Hepatocyte (in vitro differentiated cells): ENCODE data around the gene ENTR1.

ENCODE experiments used
- EZH2 ChIP-seq: fragments of 200-600 bp; sonication (generic); IDR thresholded peaks from 2 replicates; pipeline ENCODE4 v1.6.1; 2016; ENCODE audit warnings: antibody characterized with exemption, mild to moderate bottlenecking, borderline replicate concordance
- TF ChIP-seq, protein P1 (sequence below): fragments of 200-600 bp; sonication (generic); IDR thresholded peaks from 2 replicates; pipeline ENCODE4 v1.5.1; 2016; ENCODE audit warnings: antibody characterized with exemption, mild to moderate bottlenecking; ENCODE audit not compliant: poor library complexity

GRCh38 chr9:136437839-136438547 lies 27.6 kb upstream of the ENTR1 start:
- TF ChIP-seq, protein P1, sequence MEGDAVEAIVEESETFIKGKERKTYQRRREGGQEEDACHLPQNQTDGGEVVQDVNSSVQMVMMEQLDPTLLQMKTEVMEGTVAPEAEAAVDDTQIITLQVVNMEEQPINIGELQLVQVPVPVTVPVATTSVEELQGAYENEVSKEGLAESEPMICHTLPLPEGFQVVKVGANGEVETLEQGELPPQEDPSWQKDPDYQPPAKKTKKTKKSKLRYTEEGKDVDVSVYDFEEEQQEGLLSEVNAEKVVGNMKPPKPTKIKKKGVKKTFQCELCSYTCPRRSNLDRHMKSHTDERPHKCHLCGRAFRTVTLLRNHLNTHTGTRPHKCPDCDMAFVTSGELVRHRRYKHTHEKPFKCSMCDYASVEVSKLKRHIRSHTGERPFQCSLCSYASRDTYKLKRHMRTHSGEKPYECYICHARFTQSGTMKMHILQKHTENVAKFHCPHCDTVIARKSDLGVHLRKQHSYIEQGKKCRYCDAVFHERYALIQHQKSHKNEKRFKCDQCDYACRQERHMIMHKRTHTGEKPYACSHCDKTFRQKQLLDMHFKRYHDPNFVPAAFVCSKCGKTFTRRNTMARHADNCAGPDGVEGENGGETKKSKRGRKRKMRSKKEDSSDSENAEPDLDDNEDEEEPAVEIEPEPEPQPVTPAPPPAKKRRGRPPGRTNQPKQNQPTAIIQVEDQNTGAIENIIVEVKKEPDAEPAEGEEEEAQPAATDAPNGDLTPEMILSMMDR, result no peak
- TF ChIP-seq EZH2, result no peak
